Measurements from ENCODE around the gene SESN1. TPM values are rescaled to one million over a fixed set of nuclear protein-coding genes. Genes with fewer than 3 reads are reported as not detected.
"Not testable (repeated sequence)": the region's sequence is repeated elsewhere in the genome, so short reads cannot be mapped to it uniquely, and the experiment has no call there.

The SESN1 gene
- 23.6 TPM for total RNA-seq (ENCODE audit: unreplicated experiment)
- long read RNA-seq, transcript SESN1-202 (10 exons, 2,676 nt): major isoform, 9 of 10 reads
- long read RNA-seq, partial matches to known transcripts: 0 of 10 reads
- long read RNA-seq, other reads (novel, unspliced or antisense): 1 of 10 reads

DNA sequence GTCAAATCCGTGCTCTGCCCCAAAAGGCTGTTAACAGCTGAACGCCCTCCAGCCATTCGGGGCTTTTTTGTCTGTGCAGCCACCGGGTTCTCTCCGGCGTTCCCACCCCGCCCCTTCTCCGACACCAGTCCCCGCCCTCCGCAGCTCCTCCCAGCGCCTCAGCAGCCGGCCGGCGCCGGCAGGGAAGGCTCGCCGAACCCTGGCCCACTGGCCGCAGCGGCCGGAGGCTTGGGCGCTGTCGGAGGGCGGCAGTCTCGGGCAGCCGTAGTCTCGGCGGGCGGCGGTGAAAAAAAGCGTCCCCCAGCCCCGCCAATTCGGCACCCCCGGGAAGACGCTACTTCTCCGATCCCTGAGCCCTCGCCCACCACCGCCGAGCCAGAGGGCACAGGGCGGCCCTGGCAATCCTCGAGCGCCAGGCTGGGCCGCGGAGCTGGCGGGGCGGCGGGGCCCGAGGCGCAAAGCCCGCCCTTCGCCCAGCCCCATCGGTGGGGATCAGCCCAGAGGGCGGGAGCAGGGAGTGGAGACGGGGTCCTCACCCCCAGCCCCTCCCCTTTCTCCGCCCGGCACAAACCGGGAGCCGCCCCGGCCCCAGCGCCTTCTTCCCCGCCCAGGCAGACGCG lies at the start of gene SESN1:
Gene SESN1, minus strand, starts transcription at position 431 of the 620 bp plus-strand sequence. CDS start 773 bp downstream, outside the sequence.
- Mint-ChIP-seq H3K4me3 (ENCODE audit: unreplicated experiment) (peak within 1 kb of the TSS; percentile 94), H3K27me3 (ENCODE audit: unreplicated experiment) (no peaks in the 10 kb centered on the region), H3K4me1 (ENCODE audit: unreplicated experiment) (peaks cover 23% of the 10 kb centered on the region), H3K36me3 (ENCODE audit: low read depth, unreplicated experiment) (peaks cover 3% of the 10 kb centered on the region), H3K9me3 (ENCODE audit: unreplicated experiment) (no peaks in the 10 kb centered on the region), H3K27ac (ENCODE audit: unreplicated experiment) (peak within 1 kb of the TSS; percentile 96)
- TF ChIP-seq, protein P1, sequence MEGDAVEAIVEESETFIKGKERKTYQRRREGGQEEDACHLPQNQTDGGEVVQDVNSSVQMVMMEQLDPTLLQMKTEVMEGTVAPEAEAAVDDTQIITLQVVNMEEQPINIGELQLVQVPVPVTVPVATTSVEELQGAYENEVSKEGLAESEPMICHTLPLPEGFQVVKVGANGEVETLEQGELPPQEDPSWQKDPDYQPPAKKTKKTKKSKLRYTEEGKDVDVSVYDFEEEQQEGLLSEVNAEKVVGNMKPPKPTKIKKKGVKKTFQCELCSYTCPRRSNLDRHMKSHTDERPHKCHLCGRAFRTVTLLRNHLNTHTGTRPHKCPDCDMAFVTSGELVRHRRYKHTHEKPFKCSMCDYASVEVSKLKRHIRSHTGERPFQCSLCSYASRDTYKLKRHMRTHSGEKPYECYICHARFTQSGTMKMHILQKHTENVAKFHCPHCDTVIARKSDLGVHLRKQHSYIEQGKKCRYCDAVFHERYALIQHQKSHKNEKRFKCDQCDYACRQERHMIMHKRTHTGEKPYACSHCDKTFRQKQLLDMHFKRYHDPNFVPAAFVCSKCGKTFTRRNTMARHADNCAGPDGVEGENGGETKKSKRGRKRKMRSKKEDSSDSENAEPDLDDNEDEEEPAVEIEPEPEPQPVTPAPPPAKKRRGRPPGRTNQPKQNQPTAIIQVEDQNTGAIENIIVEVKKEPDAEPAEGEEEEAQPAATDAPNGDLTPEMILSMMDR (IDR thresholded peaks at IDR 0.05; ENCODE audit: unreplicated experiment): no peak
- DNase-seq (ENCODE audit: low spot score): peak; percentile 90

DNA sequence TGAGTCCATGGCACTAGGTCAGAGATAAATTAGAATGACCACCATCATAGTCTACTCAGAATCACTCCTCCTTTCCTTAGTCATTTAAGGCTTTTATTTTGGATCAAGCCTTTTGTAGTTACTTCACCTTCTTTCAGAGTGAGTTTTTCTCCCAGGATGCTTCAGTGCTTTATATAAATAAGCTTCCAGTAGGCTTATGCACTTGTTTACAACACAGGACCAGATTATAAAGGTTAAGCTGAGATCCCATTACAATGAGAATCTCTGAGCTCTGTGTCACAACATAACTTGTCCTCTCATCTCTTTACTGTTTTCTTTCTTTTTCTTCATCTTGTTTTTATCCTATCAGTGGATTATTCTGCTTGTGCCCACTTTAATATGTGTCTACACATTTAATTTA lies 48.5 kb upstream of the SESN1 start:
- Mint-ChIP-seq H3K9me3 (ENCODE audit: unreplicated experiment) (no peaks in the 10 kb centered on the region), H3K4me1 (ENCODE audit: unreplicated experiment) (no peaks in the 10 kb centered on the region), H3K27ac (ENCODE audit: unreplicated experiment) (no peak overlapping the region), H3K27me3 (ENCODE audit: unreplicated experiment) (no peaks in the 10 kb centered on the region), H3K4me3 (ENCODE audit: unreplicated experiment) (no peak overlapping the region), H3K36me3 (ENCODE audit: low read depth, unreplicated experiment) (no peaks in the 10 kb centered on the region)
- no peak for DNase-seq (ENCODE audit: low spot score)
- TF ChIP-seq, protein P1 (IDR thresholded peaks at IDR 0.05; ENCODE audit: unreplicated experiment): no peak

DNA sequence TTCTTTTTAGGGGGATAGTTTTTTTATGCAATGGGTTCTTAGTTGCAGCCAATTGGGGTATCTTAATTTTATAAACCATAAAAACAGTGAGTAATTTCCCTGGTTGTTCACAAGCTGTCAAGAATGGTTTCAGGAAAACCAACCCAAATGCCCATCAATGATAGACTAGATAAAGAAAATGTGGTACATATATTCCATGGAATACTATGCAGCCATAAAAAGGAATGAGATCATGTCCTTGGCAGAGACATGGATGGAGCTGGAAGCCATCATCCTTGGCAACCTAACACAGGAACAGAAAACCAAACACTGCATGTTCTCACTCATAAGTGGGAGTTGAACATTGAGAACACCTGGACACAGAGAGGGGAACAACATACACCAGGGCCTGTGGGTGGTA lies 47.4 kb upstream of the SESN1 start:
- not testable (repeated sequence) for H3K4me3 Mint-ChIP-seq (ENCODE audit: unreplicated experiment); H3K4me1 Mint-ChIP-seq (ENCODE audit: unreplicated experiment); H3K36me3 Mint-ChIP-seq (ENCODE audit: low read depth, unreplicated experiment); H3K27me3 Mint-ChIP-seq (ENCODE audit: unreplicated experiment); H3K9me3 Mint-ChIP-seq (ENCODE audit: unreplicated experiment); H3K27ac Mint-ChIP-seq (ENCODE audit: unreplicated experiment); DNase-seq (ENCODE audit: low spot score)

DNA sequence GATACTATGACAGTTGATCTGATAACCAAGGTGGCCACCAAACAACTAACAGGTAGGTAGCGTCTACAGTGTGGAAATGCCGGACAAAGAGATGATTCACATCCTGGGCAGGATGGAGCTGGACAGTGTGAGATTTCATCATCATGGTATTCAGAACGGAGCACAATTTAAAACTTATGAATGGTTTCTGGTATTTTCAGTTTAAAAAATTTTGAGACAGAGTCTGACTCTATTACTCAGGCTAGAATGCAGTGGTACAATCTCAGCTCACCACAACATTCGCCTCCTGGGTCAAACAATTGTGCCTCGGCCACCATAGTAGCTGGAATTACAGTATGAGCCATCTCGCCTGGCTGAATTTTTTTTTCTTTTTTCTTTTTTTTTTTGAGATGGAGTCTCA lies 44.5 kb upstream of the SESN1 start:
- H3K36me3 Mint-ChIP-seq (ENCODE audit: low read depth, unreplicated experiment): no peaks in the 10 kb centered on the region
- H3K27me3 Mint-ChIP-seq (ENCODE audit: unreplicated experiment): no peaks in the 10 kb centered on the region
- DNase-seq (ENCODE audit: low spot score): no peak
- no peak overlapping the region for H3K27ac Mint-ChIP-seq (ENCODE audit: unreplicated experiment)
- no peaks in the 10 kb centered on the region for H3K9me3 Mint-ChIP-seq (ENCODE audit: unreplicated experiment)
- H3K4me3 Mint-ChIP-seq (ENCODE audit: unreplicated experiment): no peak overlapping the region
- no peaks in the 10 kb centered on the region for H3K4me1 Mint-ChIP-seq (ENCODE audit: unreplicated experiment)
- TF ChIP-seq, protein P1 (IDR thresholded peaks at IDR 0.05; ENCODE audit: unreplicated experiment): no peak

DNA sequence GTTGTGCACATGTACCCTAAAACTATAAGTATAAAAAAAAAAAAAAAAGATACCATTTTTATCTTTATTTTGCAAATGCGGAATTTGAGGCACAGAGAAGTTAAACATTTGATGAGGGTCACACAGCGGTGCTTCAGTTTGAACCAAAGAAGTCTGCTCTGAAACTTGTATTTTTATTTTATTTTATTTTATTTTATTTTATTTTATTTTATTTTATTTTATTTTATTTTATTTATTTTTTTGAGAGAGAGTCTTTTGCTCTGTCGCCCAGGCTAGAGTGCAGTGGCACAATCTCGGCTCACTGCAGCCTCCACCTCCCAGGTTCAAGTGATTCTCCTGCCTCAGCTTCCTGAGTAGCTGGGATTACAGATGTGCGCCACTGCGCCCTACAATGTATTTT lies 41.9 kb upstream of the SESN1 start:
- not testable (repeated sequence) for H3K9me3 Mint-ChIP-seq (ENCODE audit: unreplicated experiment); H3K4me1 Mint-ChIP-seq (ENCODE audit: unreplicated experiment); H3K27me3 Mint-ChIP-seq (ENCODE audit: unreplicated experiment)

DNA sequence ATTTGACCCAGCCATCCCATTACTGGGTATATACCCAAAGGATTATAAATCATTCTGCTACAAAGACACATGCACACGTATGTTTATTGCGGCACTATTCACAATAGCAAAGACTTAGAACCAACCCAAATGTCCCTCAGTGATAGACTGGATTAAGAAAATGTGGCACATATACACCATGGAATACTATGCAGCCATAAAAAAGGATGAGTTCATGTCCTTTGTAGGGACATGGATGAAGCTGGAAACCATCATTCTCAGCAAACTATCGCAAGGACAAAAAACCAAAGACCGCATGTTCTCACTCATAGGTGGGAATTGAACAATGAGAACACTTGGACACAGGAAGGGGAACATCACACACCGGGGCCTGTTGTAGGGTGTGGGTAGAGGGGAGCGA lies 41.4 kb upstream of the SESN1 start:
- not testable (repeated sequence) for DNase-seq (ENCODE audit: low spot score); H3K4me1 Mint-ChIP-seq (ENCODE audit: unreplicated experiment); H3K36me3 Mint-ChIP-seq (ENCODE audit: low read depth, unreplicated experiment); H3K27ac Mint-ChIP-seq (ENCODE audit: unreplicated experiment); H3K4me3 Mint-ChIP-seq (ENCODE audit: unreplicated experiment); H3K9me3 Mint-ChIP-seq (ENCODE audit: unreplicated experiment); H3K27me3 Mint-ChIP-seq (ENCODE audit: unreplicated experiment)

More for the DNA sequence above, 41.9 kb upstream of the SESN1 start:
- not testable (repeated sequence) for H3K27ac Mint-ChIP-seq (ENCODE audit: unreplicated experiment); DNase-seq (ENCODE audit: low spot score); H3K36me3 Mint-ChIP-seq (ENCODE audit: low read depth, unreplicated experiment); H3K4me3 Mint-ChIP-seq (ENCODE audit: unreplicated experiment)

DNA sequence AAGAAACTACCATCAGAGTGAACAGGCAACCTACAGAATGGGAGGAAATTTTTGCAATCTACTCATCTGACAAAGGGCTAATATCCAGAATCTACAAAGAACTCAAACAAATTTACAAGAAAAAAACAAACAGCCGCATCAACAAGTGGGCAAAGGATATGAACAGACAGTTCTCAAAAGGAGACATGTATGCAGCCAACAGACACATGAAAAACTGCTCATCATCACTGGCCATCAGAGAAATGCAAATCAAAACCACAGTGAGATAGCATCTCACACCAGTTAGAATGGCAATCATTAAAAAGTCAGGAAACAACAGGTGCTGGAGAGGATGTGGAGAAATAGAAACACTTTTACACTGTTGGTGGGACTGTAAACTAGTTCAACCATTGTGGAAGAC lies 41.0 kb upstream of the SESN1 start:
- not testable (repeated sequence) for H3K4me3 Mint-ChIP-seq (ENCODE audit: unreplicated experiment); H3K4me1 Mint-ChIP-seq (ENCODE audit: unreplicated experiment); H3K27me3 Mint-ChIP-seq (ENCODE audit: unreplicated experiment); H3K27ac Mint-ChIP-seq (ENCODE audit: unreplicated experiment); H3K9me3 Mint-ChIP-seq (ENCODE audit: unreplicated experiment); H3K36me3 Mint-ChIP-seq (ENCODE audit: low read depth, unreplicated experiment); DNase-seq (ENCODE audit: low spot score)

All from endothelial cell (in vitro differentiated cells).